Aorta (tissue), 5 donors: Measurements from ENCODE around the gene GJA1. TPM values are rescaled to one million over a fixed set of nuclear protein-coding genes. Genes with fewer than 3 reads are reported as not detected.
"Not testable (repeated sequence)": the region's sequence is repeated elsewhere in the genome, so short reads cannot be mapped to it uniquely, and the experiment has no call there.

Experiments
- ATAC-seq: fragments of 200-7000 bp; cut with Tn5 transposase; one replicate; pipeline ENCODE4 v1.9.1; 2022; ENCODE audit warnings: moderate library complexity; ENCODE audit not compliant: low FRiP score
- DNase-seq, 2 donors: peaks; one replicate each; pipeline ENCODE4 v3.0.0-alpha.2; 2020
- H3K27ac ChIP-seq, 2 donors: one replicate each; pipeline ENCODE4 v1.5.1; 2013; ENCODE audit warnings: low read length in 2 of 2, mild to moderate bottlenecking in 2 of 2, moderate library complexity in 2 of 2, control low read depth in 1 of 2, inconsistent platforms in 1 of 2, low read depth in 1 of 2
- H3K27me3 ChIP-seq, 2 donors: one replicate each; pipeline ENCODE4 v1.6.1; 2013; ENCODE audit warnings: control low read depth in 1 of 2, low read length in 1 of 2, mild to moderate bottlenecking in 1 of 2, moderate library complexity in 1 of 2; ENCODE audit not compliant: insufficient read depth in 2 of 2, control insufficient read depth in 1 of 2
- H3K36me3 ChIP-seq, 2 donors: one replicate each; pipeline ENCODE4 v1.6.1; 2013; ENCODE audit warnings: control low read depth in 1 of 2, low read length in 1 of 2, mild to moderate bottlenecking in 1 of 2; ENCODE audit not compliant: insufficient read depth in 2 of 2, control insufficient read depth in 1 of 2
- H3K4me1 ChIP-seq, 2 donors: one replicate each; pipeline ENCODE4 v1.6.1; 2013; ENCODE audit warnings: low read length in 2 of 2, control low read depth in 1 of 2, mild to moderate bottlenecking in 1 of 2, moderate library complexity in 1 of 2; ENCODE audit not compliant: insufficient read depth in 2 of 2, control insufficient read depth in 1 of 2
- H3K4me3 ChIP-seq, 2 donors: one replicate each; pipeline ENCODE4 v1.5.1; 2013; ENCODE audit warnings: low read length in 2 of 2, control low read depth in 1 of 2, mild to moderate bottlenecking in 1 of 2
- H3K9me3 ChIP-seq: one replicate; pipeline ENCODE4 v1.6.1; 2013; ENCODE audit warnings: mild to moderate bottlenecking, low read length; ENCODE audit not compliant: control insufficient read depth
- WGBS, 2 donors: extraction: QIAGEN DNeasy Blood & Tissue Kit; methylation state at CpG; one replicate each; pipeline ENCODE4 v1.1.7; 2013; 5-methylcytosine and 5-hydroxymethylcytosine counted together
- intact Hi-C, 2 donors: fragments of 100-400 bp; cut with DNase I; formaldehyde crosslinking; loops; one replicate each; pipeline versions ENCODE4 v1.14.2 to v1.15.0; 2022
- polyA plus RNA-seq, 2 donors: library from polyadenylated mRNA; stranded (reverse); fragments of 200-250 nt; gene quantifications; one replicate each; pipeline ENCODE4 v1.2.3, GENCODE V29; 2013
- total RNA-seq, 2 donors: library from RNA; stranded (reverse); fragmentation: NEBNext Ultra II Directional; extraction: Animal tissue kit (Norgen Biotek cat#: 25700); gene quantifications; one replicate each; pipeline ENCODE4 v1.2.1, GENCODE V29; 2021
- donor health status: healthy with polysubstance abuse.
- donor health status: Bipolar disorder and iron deficiency.
- donor health status: DM: no; HTN: no; CAD: no.
- donor health status: DM: no; HTN: no; CAD: no.
- donor health status: DM: yes; HTN: yes; CAD: no.

GJA1 gene
- total and polyA plus RNA-seq, 4 donors = 168 to 213 (median 184) TPM

GRCh38 chr6:121431776-121432175 is 3.7 kb upstream of the GJA1 start:
- not testable (repeated sequence) for ATAC-seq, H3K27ac ChIP-seq
- intact Hi-C loops = loop anchor here (2.0 to 10.0 kb wide), 6 partner anchors 263 to 753 kb away; no protein-coding TSS in a partner anchor

GRCh38 chr6:121434037-121434770 is 1.2 kb upstream of the GJA1 start:
- peaks cover 0 to 3% of the 10 kb centered on the region in 2 donors for H3K4me1 ChIP-seq
- DNase-seq = no peak
- WGBS, 2 donors = 88 to 89% methylated on average over 13 of the region's 13 CpGs
- H3K4me3 ChIP-seq = no peak overlapping the region
- no peaks in the 10 kb centered on the region for H3K9me3 ChIP-seq
- H3K27me3 ChIP-seq = no peaks in the 10 kb centered on the region
- ATAC-seq = no peak
- intact Hi-C loops = loop anchor here (5.0 to 10.0 kb wide), 3 partner anchors 261 to 511 kb away; no protein-coding TSS in a partner anchor
- H3K36me3 ChIP-seq = no peaks in the 10 kb centered on the region
- peak overlapping the region; percentile 39 to 86 for H3K27ac ChIP-seq

More at GRCh38 chr6:121431776-121432175, 3.7 kb upstream of the GJA1 start:
- H3K4me1 ChIP-seq, H3K36me3 ChIP-seq, H3K4me3 ChIP-seq, H3K27me3 ChIP-seq, H3K9me3 ChIP-seq, DNase-seq: not testable (repeated sequence)
- WGBS, 2 donors = 97 to 99% methylated on average over 6 of the region's 6 CpGs

DNA sequence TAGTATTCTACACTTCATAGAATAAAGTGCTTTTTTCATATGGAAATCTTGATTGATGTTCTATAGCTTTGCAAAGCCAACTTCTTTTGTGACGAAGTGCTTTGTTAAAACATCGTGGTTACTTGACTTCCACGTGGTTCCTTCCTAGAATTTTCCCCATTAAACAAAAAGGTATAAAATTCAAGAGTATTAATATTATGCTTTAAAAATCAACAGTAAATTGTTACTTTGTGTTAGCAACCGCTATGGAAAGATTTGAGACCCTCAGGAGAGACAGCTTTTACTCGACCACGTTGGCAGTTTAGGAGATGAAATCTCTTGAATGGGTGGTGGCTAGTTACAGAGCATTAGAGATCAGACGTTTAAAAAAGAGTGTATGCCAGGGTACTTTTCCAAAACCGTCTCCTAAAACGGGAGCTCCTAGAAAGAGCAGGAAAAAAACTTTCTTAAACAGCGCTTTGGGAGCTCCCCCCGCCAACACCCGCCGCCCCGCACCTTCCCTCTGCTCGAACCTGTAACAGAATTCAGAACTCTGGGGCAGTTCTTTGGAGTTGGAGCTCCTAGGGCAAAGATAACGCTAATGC is 920 bp downstream of the GJA1 start:
- Histone ChIP-seq H3K4me3 (peak overlapping the region; percentile 99 to 100), H3K9me3 (no peaks in the 10 kb centered on the region), H3K4me1 (peaks cover 0 to 3% of the 10 kb centered on the region in 2 donors), H3K36me3 (no peaks in the 10 kb centered on the region), H3K27ac (peak overlapping the region; percentile 83 to 91), H3K27me3 (no peaks in the 10 kb centered on the region)
- ATAC-seq (peak; percentile 36), DNase-seq (no peak)
- 1% methylated on average over 16 of the region's 16 CpGs for WGBS, 2 donors
- intact Hi-C loops = loop anchor here (2.0 to 10.0 kb wide), 8 partner anchors 56 to 516 kb away; no protein-coding TSS in a partner anchor

DNA sequence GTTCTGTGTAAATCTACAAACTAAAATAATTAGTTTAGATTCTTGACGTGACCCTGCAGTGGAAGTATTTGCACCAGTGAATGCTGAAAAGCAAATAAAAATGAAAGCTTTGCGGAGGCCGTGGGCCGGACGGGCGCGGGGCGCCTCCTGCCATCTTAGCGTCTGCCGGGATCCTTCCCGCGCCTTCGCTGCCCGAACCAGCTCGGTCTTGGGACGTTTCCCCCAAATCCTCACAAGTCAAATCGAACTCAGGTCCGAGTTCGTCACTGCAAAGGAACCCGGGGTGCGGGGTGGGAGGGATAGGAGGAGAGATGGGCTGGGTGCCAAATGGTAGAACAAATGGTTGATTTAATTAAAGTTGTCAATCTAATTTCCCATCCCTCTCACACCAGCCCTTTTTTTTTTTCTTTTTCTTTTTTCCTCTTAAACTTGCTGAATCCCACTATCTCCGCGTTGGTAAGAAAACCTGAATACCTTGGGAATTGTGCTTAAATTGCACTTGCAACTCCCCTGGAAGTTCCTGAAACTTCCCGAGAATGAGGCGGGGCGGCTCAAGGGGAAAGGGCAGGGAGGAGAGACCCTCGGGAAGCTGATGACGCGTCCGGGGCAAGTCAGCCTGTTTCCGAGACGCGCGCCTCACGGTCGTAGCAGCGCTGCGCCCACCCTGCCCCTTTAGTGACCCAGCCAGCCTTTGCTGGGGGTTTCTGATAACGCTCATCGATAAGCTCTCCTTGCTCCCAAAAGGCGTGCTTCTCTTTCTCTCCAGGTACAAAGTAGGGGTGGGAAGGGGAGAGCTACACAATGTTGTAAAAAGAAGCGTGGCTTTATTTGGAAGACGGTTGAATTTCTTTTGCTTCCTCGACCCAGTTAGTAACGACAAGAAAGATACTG is 1.8 kb downstream of the GJA1 start:
- peak; percentile 65 to 85 for DNase-seq
- WGBS, 2 donors = 0% methylated on average over 45 of the region's 45 CpGs
- ATAC-seq = peak; percentile 80
- Histone ChIP-seq H3K4me1 (peaks cover 3% of the 10 kb centered on the region in 2 donors), H3K4me3 (peak overlapping the region; percentile 99 to 100), H3K36me3 (no peaks in the 10 kb centered on the region), H3K9me3 (no peaks in the 10 kb centered on the region), H3K27ac (peak overlapping the region; percentile 91 to 99), H3K27me3 (no peaks in the 10 kb centered on the region)
- intact Hi-C loops = loop anchor here (2.0 to 10.0 kb wide), 8 partner anchors 56 to 516 kb away; no protein-coding TSS in a partner anchor

DNA sequence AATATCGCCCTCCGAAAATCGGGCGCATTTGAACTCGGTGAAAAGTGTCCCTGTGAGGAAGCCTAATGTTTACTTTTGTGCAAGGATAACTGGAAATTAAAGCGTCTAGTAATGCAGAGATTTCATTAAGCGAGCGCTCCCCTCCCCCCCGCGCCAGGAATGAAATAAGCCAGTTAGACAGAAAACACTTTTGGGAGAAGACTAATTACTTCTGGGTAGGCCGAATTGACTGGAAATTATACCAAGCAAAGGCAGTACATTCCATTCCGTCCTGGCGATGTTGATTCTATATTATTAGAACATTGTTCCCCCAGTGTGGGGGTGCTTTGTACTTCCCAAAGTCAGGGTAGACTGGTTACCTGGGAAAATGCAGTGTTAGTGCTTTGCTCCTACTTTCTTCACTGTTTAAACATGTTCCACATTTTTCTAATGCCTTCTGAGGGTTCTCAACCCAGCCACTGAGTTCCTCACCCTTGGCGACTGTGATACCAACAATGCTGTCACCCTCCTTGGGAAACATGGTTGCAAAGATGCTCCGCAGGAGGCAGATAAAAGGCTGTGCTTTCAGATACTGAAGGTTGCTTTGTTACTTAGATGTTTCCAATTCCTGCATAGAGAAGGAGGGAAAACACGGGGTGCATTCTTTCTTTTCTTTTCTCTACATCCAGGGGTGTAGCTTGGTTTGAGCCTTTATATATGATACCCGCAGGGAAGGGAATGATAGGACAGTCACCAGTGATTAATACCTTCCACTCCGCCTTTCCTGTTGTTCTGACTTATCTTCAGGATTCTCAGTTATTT is 2.6 kb downstream of the GJA1 start:
- peak; percentile 34 for ATAC-seq
- Histone ChIP-seq H3K36me3 (no peaks in the 10 kb centered on the region), H3K4me3 (peak overlapping the region; percentile 99 to 100), H3K27ac (peak overlapping the region; percentile 91 to 99), H3K4me1 (peaks cover 3% of the 10 kb centered on the region in 2 donors), H3K27me3 (no peaks in the 10 kb centered on the region), H3K9me3 (no peaks in the 10 kb centered on the region)
- intact Hi-C loops = loop anchor here (2.0 to 10.0 kb wide), 8 partner anchors 55 to 515 kb away; no protein-coding TSS in a partner anchor
- WGBS, 2 donors = 1 to 3% methylated on average over 18 of the region's 18 CpGs
- DNase-seq = peak in 1 of 2 donors; percentile 79

DNA sequence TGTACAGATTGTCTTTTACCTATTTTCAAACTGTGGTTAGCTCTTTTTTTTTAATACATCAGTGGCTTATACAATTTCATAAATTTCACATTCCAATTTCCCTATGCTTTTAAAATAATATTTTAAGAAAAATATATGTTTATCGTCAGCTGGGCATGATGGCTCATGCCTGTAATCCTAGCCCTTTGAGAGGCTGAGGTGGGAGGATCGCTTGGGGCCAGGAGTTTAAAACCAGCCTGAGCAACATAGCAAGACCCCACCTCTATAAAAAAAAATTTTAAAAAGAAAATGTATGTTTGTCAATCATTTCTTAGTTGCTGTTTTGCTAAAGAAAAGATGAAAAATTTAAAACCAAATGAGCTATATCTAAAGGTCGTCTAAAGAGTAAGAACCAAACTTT is 3.4 kb downstream of the GJA1 start:
- Histone ChIP-seq H3K9me3 (no peaks in the 10 kb centered on the region), H3K36me3 (no peaks in the 10 kb centered on the region), H3K27ac (peak overlapping the region in 1 of 2 donors; percentile 76), H3K4me1 (peaks cover 3% of the 10 kb centered on the region in 2 donors), H3K27me3 (no peaks in the 10 kb centered on the region), H3K4me3 (peak overlapping the region; percentile 99 to 100)
- ATAC-seq = no peak
- intact Hi-C loops = loop anchor here (5.0 to 10.0 kb wide), 6 partner anchors 83 to 506 kb away; no protein-coding TSS in a partner anchor
- DNase-seq = no peak
- WGBS, 2 donors = 13 to 24% methylated on average over 3 of the region's 3 CpGs

DNA sequence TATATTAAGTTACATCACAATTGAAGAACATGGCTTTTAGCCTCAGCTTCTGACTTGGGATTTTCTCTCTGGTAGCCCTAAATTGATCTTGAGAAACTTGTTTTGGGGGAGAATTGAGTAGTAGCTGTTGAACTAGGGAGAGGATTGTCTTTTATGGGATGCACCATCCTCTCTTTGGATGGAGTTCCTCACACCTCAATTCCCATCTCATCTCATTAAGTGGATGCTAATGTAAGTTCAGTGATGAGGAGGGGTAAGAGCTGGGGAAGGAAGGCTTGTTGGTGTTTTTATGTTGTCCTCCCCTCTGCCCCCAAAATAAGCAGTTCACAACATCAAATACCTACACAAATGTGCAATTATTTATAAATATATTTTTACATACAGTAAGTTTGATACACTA is 4.0 kb downstream of the GJA1 start:
- DNase-seq = no peak

More for the DNA sequence above, 4.0 kb downstream of the GJA1 start:
- intact Hi-C loops = loop anchor here (5.0 to 10.0 kb wide), 6 partner anchors 83 to 505 kb away; no protein-coding TSS in a partner anchor
- peaks cover 3% of the 10 kb centered on the region in 2 donors for H3K4me1 ChIP-seq
- H3K9me3 ChIP-seq = no peaks in the 10 kb centered on the region
- peak overlapping the region; percentile 99 to 100 for H3K4me3 ChIP-seq
- no peaks in the 10 kb centered on the region for H3K36me3 ChIP-seq
- no peaks in the 10 kb centered on the region for H3K27me3 ChIP-seq
- no peak for ATAC-seq
- peak overlapping the region; percentile 25 to 67 for H3K27ac ChIP-seq
